Hepatocyte (in vitro differentiated cells): ENCODE data around the gene GPATCH8.

ENCODE experiments used
- CTCF ChIP-seq: fragments of 200-600 bp; sonication (generic); IDR thresholded peaks from 2 replicates; pipeline ENCODE4 v1.5.1; 2016; ENCODE audit warnings: antibody characterized with exemption, mild to moderate bottlenecking; ENCODE audit not compliant: poor library complexity
- EZH2 ChIP-seq: fragments of 200-600 bp; sonication (generic); IDR thresholded peaks from 2 replicates; pipeline ENCODE4 v1.6.1; 2016; ENCODE audit warnings: antibody characterized with exemption, mild to moderate bottlenecking, borderline replicate concordance
- EZH2phosphoT487 ChIP-seq: fragments of 200-600 bp; sonication (generic); IDR thresholded peaks from one replicate; pipeline ENCODE4 v1.6.1; 2018; ENCODE audit warnings: antibody characterized with exemption, mild to moderate bottlenecking, low read depth, moderate library complexity; ENCODE audit not compliant: unreplicated experiment, severe bottlenecking

DNA sequence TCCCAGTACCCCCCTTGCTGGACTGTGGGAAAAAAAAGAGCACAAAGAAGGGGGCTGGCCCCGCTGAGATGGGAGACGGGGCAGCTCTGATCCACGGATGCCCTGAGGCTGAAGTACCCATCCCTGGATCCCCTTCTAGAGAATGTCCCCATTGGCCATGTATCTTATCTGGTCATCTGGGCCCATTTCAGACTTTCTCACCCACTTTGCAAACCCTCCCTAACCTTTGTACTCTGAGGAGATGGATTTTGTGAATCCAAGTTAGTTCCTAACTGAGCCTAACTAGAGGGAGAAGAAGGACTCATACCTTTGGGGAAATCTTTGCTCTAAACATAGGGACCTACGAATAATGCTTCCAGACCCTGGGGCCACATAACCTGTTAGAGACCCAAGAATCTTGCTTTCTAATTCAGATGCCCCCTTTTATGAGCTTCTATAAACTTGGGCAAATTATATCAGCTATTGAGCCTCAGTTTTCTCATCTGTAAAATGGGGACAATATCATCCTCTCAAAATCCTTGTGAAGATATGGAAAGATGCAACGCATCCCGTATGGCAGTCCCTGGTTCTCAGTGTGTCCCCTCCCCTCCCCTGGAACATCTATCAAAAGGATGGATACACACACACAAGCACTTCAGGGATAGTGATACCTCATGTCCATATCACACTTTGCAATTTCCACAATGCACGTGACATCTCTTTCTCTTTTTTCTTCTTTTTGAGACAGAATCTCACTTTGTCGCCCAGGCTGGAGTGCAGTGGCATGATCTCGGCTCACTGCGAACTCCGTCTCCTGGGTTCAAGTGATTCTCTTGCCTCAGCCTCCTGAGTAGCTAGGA, 37.3 kb upstream of the GPATCH8 start:
- TF ChIP-seq EZH2phosphoT487, result no peak
- TF ChIP-seq CTCF, result no peak
- TF ChIP-seq EZH2, result no peak
